Pancreas (tissue), 10 donors: ENCODE results near the gene OR1F1. TPM values are rescaled to one million over a fixed set of nuclear protein-coding genes. Genes with fewer than 3 reads are reported as not detected.

Source experiments
- ATAC-seq, 4 donors: fragments of 200-7000 bp; cut with Tn5 transposase; one replicate each; pipeline versions ENCODE4 v1.8.0 to v1.9.1; 2020; ENCODE audit warnings: mild to moderate bottlenecking in 4 of 4, moderate library complexity in 4 of 4
- DNase-seq, 6 donors: peaks; one replicate each; pipeline ENCODE4 v3.0.0-alpha.2; 2020
- FAIRE-seq: peaks from 2 replicates; lab custom pipeline; 2012; peaks lifted over from hg19 to GRCh38; lab: Jason Lieb, UNC
- H3K27ac ChIP-seq, 4 donors: fragments of 200-600 bp; sonication (generic); 1 replicate in 3 of 4; 2 replicates in 1 of 4; pipeline versions ENCODE4 v1.5.0 to v1.8.0; 2020
- H3K27me3 ChIP-seq, 4 donors: fragments of 200-600 bp; one replicate each; pipeline ENCODE4 v1.8.0; 2021
- H3K36me3 ChIP-seq, 3 donors: fragments of 200-600 bp; sonication (generic) in 1 of 3; one replicate each; pipeline versions ENCODE4 v1.5.0 to v1.8.0; 2020 to 2021
- H3K4me1 ChIP-seq, 3 donors: fragments of 200-600 bp; one replicate each; pipeline ENCODE4 v1.8.0; 2021
- H3K4me3 ChIP-seq, 4 donors: fragments of 200-600 bp; sonication (generic) in 2 of 4; one replicate each; pipeline versions ENCODE4 v1.5.0 to v1.8.0; 2020 to 2021
- H3K9me3 ChIP-seq, 4 donors: fragments of 200-600 bp; one replicate each; pipeline ENCODE4 v1.8.0; 2021
- WGBS, 2 donors: extraction: QIAGEN DNeasy Blood & Tissue Kit; methylation state at CpG; one replicate each; pipeline ENCODE4 v1.1.7; 2013; 5-methylcytosine and 5-hydroxymethylcytosine counted together
- intact Hi-C, 3 donors: fragments of 100-400 bp; cut with DNase I; formaldehyde crosslinking; loops; one replicate each; pipeline versions ENCODE4 v1.11.1 to v1.14.2; 2022
- polyA plus RNA-seq, 2 donors: library from polyadenylated mRNA; stranded (reverse); fragments of 200-250 nt; gene quantifications; one replicate each; pipeline ENCODE4 v1.2.3, GENCODE V29; 2013
- total RNA-seq, 6 donors: library from RNA; stranded (reverse); fragmentation: NEBNext Ultra II Directional in 4 of 6; extraction: Animal tissue kit (Norgen Biotek cat#: 25700) in 4 of 6; gene quantifications; one replicate each; pipeline versions ENCODE4 v1.2.1 to v1.2.4, GENCODE V29; 2021 to 2023
- TF ChIP-seq, protein P1 (sequence below), 4 donors: fragments of 200-600 bp; sonication (generic) in 3 of 4; IDR thresholded peaks; one replicate each; pipeline versions ENCODE4 v1.5.0 to v1.8.0; 2021; ENCODE audit warnings: antibody characterized with exemption in 4 of 4
- donor health status: healthy with polysubstance abuse.
- donor health status: DM: no; HTN: no; CAD: no; lungs with moderate emphysema.
- donor health status: DM: no; HTN: no; CAD: no.
- donor health status: control.
- donor health status: control.
- donor health status: Bipolar disorder and iron deficiency.
- donor health status: DM: yes; HTN: yes; CAD: no.
- donor health status: DM: no; HTN: no; CAD: no.
- donor health status: DM: no; HTN: no; CAD: no.
- donor health status: DM: yes; HTN: yes; CAD: no.

Gene OR1F1
- total and polyA plus RNA-seq, 8 donors: not detected

DNA sequence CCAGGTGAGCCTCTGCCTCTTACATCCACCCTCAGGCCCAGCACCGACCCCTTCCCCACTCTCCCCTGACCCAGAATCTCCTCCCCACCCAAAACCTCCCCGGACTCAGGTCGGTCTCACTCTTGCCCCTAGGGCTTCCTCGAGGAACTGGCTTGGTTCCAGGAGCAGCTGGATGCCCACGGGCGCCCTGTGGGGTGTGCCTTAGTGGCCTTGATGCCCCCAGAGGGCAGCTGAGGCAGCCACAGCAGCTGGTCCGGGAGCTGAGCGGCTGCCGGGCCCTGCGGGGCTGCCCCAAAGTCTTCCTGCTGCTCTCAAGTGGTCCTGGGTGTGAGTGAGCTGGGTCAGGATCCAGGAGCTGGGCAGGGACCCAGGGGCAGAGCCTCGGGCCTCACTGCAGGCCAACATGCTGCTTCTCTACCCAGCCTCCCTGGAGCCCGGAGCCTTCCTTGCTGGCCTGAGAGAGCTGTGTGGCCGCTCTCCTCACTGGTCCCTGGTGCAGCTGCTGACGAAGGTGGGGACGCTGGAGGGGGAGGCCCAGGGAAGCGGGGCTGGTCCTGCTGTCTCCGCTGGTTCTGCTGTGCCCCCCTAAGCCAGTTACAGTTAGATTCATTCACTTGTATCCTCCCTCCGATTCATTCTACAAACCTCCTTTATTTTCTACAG, 43.6 kb upstream of the OR1F1 start:
- peaks cover 0 to 10% (median 4%) of the 10 kb centered on the region in 3 donors for H3K36me3 ChIP-seq
- H3K4me1 ChIP-seq: peaks cover 0 to 2% (median 0%) of the 10 kb centered on the region in 3 donors
- no peaks in the 10 kb centered on the region for H3K27me3 ChIP-seq
- ATAC-seq: no peak
- TF ChIP-seq, protein P1, sequence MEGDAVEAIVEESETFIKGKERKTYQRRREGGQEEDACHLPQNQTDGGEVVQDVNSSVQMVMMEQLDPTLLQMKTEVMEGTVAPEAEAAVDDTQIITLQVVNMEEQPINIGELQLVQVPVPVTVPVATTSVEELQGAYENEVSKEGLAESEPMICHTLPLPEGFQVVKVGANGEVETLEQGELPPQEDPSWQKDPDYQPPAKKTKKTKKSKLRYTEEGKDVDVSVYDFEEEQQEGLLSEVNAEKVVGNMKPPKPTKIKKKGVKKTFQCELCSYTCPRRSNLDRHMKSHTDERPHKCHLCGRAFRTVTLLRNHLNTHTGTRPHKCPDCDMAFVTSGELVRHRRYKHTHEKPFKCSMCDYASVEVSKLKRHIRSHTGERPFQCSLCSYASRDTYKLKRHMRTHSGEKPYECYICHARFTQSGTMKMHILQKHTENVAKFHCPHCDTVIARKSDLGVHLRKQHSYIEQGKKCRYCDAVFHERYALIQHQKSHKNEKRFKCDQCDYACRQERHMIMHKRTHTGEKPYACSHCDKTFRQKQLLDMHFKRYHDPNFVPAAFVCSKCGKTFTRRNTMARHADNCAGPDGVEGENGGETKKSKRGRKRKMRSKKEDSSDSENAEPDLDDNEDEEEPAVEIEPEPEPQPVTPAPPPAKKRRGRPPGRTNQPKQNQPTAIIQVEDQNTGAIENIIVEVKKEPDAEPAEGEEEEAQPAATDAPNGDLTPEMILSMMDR (IDR thresholded peaks at IDR 0.05): no peak
- 65 to 71% methylated on average over 15 to 18 of the region's 18 CpGs for WGBS, 2 donors
- H3K9me3 ChIP-seq: no peaks in the 10 kb centered on the region
- no peak overlapping the region for H3K27ac ChIP-seq
- DNase-seq: peak in 1 of 6 donors; percentile 61
- no peak for FAIRE-seq
- intact Hi-C loops: no loop called here
- no peak overlapping the region for H3K4me3 ChIP-seq

DNA sequence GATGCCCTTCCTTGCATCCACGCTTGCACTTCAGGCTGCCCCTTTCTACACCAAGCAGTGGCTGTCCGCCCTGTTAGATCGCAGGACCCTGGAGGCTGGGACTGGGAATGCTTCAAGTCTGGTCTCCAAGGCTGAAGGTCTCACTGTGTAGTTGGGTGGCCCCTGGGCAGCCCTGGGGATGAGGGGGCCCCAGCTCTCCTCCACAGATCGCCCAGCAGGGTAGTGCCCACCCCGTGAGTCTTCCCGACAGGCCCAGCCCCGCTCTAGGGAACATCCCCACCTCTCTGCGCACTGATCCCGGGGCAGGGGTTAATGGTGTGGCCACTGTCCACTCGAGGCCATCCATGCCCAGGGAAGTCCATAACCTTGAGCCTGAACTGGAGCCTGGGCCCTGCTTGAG, 42.9 kb upstream of the OR1F1 start:
- Histone ChIP-seq H3K36me3 (peaks cover 0 to 10% (median 4%) of the 10 kb centered on the region in 3 donors), H3K27me3 (no peaks in the 10 kb centered on the region), H3K27ac (no peak overlapping the region), H3K4me3 (no peak overlapping the region), H3K9me3 (no peaks in the 10 kb centered on the region), H3K4me1 (peaks cover 0 to 3% (median 0%) of the 10 kb centered on the region in 3 donors)
- 83 to 84% methylated on average over 10 of the region's 10 CpGs for WGBS, 2 donors
- TF ChIP-seq, protein P1 (IDR thresholded peaks at IDR 0.05): no peak
- no peak for ATAC-seq
- intact Hi-C loops: no loop called here
- peak in 1 of 6 donors; percentile 56 for DNase-seq
- FAIRE-seq: no peak

DNA sequence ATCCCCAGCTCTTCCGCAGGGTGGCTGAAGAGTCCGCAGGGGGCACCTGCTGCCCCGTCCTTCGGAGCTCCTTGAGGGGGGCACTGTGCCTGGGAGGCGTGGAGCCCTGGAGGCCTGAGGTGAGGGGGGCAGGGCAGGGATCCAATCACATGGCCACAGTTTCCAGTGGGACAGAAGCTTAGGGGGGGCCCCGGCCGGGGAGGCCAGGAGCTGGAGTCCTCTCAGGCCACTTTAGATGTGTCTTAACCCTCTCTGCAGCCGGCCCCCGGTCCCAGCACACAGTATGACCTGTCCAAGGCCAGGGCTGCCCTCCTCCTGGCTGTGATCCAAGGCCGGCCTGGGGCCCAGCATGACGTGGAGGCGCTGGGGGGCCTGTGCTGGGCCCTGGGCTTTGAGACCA, 42.3 kb upstream of the OR1F1 start:
- FAIRE-seq (no peak), DNase-seq (peak in 2 of 6 donors; percentile 57 to 81), ATAC-seq (no peak)
- 62 to 75% methylated on average over 12 of the region's 12 CpGs for WGBS, 2 donors
- TF ChIP-seq, protein P1 (IDR thresholded peaks at IDR 0.05): no peak
- H3K4me3 ChIP-seq: no peak overlapping the region
- H3K27me3 ChIP-seq: no peaks in the 10 kb centered on the region
- intact Hi-C loops: no loop called here
- no peak overlapping the region for H3K27ac ChIP-seq
- peaks cover 0 to 10% (median 4%) of the 10 kb centered on the region in 3 donors for H3K36me3 ChIP-seq
- peaks cover 0 to 3% (median 0%) of the 10 kb centered on the region in 3 donors for H3K4me1 ChIP-seq
- no peaks in the 10 kb centered on the region for H3K9me3 ChIP-seq

DNA sequence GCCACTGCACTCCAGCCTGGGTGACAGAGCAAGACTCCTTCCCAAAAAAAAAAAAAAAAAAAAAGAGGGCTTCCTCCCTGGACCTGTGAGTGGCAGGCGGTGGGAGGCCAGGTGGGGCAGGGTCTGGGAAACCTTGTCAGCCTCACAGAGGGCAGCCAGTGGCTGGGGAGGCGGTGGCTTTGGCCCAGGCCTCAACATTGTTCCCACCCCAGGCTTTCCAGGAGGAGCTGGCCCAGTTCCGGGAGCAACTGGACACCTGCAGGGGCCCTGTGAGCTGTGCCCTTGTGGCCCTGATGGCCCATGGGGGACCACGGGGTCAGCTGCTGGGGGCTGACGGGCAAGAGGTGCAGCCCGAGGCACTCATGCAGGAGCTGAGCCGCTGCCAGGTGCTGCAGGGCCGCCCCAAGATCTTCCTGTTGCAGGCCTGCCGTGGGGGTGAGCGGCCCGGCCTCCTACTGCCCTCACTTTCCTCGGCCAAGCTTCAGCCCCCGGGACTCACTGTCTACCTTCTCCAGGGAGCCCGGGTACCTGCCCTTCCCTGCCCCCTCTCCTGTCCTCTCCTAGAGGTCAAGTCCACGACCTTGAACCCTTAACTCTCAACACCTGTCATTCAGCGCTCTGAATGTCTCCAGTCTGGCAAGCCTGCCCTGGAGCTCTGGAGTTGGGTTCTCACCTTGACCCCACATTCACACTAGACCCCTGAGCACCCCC, 40.8 kb upstream of the OR1F1 start:
- intact Hi-C loops: no loop called here
- Histone ChIP-seq H3K36me3 (peaks cover 0 to 3% (median 0%) of the 10 kb centered on the region in 3 donors), H3K4me1 (peaks cover 0 to 9% (median 0%) of the 10 kb centered on the region in 3 donors), H3K27ac (no peak overlapping the region), H3K27me3 (no peaks in the 10 kb centered on the region), H3K4me3 (no peak overlapping the region), H3K9me3 (no peaks in the 10 kb centered on the region)
- ATAC-seq (no peak), DNase-seq (peak in 1 of 6 donors; percentile 72), FAIRE-seq (no peak)
- TF ChIP-seq, protein P1 (IDR thresholded peaks at IDR 0.05): no peak
- 84 to 90% methylated on average over 14 to 16 of the region's 16 CpGs for WGBS, 2 donors
